Activated naive CD4-positive, alpha-beta T cell treated with anti-CD3 and anti-CD28 coated beads, Interleukin-2, amount 50 U/mL, for 24 hours (primary cell): ENCODE measurements around the gene NRG3.
"Not testable (repeated sequence)": the region's sequence is repeated elsewhere in the genome, so short reads cannot be mapped to it uniquely, and the experiment has no call there.

Source experiments
- H3K27ac Mint-ChIP-seq: one replicate; pipeline ENCODE4 v1.8.0; 2021; ENCODE audit warnings: mild to moderate bottlenecking, mixed read lengths
- H3K27me3 Mint-ChIP-seq: one replicate; pipeline ENCODE4 v1.8.0; 2021; ENCODE audit warnings: mixed read lengths
- H3K36me3 Mint-ChIP-seq: one replicate; pipeline ENCODE4 v1.8.0; 2021; ENCODE audit warnings: mixed read lengths
- H3K4me1 Mint-ChIP-seq: one replicate; pipeline ENCODE4 v1.8.0; 2021; ENCODE audit warnings: mixed read lengths
- H3K4me3 Mint-ChIP-seq: one replicate; pipeline ENCODE4 v1.8.0; 2021; ENCODE audit warnings: mild to moderate bottlenecking, mixed read lengths
- H3K9me3 Mint-ChIP-seq: one replicate; pipeline ENCODE4 v1.8.0; 2021; ENCODE audit warnings: mixed read lengths

The NRG3 gene

DNA sequence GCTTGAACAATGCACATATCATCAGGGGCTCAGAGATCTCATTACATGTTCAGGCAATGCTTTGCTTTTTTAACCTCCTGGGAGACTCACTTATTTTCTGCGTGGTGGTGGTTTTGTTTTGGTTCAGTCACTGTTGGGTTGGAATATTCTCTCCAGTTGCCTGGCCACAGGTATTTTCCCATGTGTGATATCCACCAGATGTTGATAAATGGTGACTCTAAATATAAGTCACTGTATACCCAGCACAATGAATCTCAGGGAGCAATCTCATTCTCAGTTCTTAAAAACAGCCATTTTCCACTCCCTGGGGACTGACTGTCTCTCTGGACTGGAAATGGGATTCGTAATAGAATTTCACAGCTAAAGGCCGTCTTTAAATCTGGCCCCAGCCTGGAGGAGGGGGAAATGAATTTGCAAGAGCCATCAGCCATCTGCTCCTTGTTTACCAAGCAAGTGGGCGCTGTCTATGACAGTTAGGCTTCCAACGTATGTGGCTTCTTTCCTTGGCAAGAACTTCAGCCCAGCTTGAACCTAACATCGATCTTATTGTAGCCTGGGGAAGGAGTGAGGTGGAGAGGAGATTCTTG lies 1106.2 kb downstream of the NRG3 start:
- H3K27me3 Mint-ChIP-seq, result no peaks in the 10 kb centered on the region
- no peak overlapping the region for H3K4me3 Mint-ChIP-seq
- no peaks in the 10 kb centered on the region for H3K4me1 Mint-ChIP-seq
- H3K36me3 Mint-ChIP-seq, result no peaks in the 10 kb centered on the region
- H3K27ac Mint-ChIP-seq, result no peak overlapping the region
- peaks cover 4% of the 10 kb centered on the region for H3K9me3 Mint-ChIP-seq

DNA sequence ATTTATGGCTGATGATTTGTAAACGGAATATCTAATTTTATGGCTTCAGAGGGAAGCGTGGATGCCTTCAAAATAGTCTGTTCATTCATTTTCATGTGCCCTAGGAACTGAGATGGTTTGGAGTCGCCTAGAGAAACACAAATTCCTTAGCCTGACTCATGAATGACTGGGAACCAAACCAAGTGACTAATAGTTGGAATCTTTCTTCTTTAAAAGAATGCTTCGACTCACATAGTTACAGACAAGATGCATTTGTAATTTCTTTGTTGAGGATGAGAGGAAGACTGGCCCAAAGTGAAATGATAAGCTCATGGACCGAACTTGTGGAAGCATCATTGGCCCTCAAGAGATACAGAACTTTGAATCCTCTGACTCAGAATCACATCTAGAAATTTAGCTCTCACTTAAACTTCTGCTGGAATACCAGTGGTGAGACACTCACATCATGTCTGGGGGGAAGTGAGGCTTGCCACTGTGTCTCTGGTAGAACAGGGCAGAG lies 1107.2 kb downstream of the NRG3 start:
- H3K36me3 Mint-ChIP-seq, result no peaks in the 10 kb centered on the region
- H3K4me3 Mint-ChIP-seq, result no peak overlapping the region
- no peaks in the 10 kb centered on the region for H3K4me1 Mint-ChIP-seq
- H3K27ac Mint-ChIP-seq, result no peak overlapping the region
- H3K9me3 Mint-ChIP-seq, result peaks cover 4% of the 10 kb centered on the region
- no peaks in the 10 kb centered on the region for H3K27me3 Mint-ChIP-seq

DNA sequence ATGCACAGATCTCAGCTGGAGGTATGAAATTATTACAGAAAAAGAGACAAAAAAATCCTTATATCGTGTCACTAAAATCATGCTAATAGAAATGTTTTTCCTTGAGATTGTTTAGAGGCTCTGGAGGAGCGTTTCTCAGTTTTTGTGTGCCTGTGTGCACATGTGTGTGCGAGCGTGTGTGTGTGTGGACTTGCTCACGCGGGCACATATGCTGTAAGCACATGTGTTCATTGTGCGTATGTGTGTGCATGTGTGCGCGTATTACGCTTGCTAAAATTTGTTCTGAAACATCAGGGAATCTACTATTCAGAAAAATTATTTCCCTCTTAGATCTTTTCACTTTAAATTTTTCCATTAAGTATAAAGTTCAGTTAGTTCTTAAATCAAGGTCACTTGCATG lies 1111.2 kb downstream of the NRG3 start:
- Mint-ChIP-seq H3K36me3 (no peaks in the 10 kb centered on the region), H3K27me3 (no peaks in the 10 kb centered on the region), H3K4me3 (no peak overlapping the region), H3K4me1 (no peaks in the 10 kb centered on the region), H3K27ac (no peak overlapping the region), H3K9me3 (no peaks in the 10 kb centered on the region)

DNA sequence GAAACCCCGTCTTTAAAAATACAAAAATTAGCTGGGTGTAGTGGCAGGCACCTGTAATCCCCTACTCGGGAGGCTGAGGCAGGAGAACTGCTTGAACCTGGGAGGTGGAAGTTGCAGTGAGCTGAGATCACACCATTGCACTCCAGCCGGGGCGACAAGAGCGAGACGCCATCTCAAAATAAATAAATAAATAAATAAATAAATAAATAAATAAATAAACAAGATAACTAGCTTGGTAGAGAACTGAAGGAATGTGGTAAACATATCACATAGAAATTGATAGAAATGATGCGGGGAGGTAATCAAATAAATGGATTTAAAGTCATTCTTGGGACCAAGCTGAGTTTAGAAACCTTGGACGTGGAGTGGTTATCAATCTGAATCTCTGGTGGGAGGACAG lies 1131.5 kb downstream of the NRG3 start:
- not testable (repeated sequence) for H3K4me3 Mint-ChIP-seq, H3K27me3 Mint-ChIP-seq, H3K36me3 Mint-ChIP-seq, H3K9me3 Mint-ChIP-seq, H3K27ac Mint-ChIP-seq, H3K4me1 Mint-ChIP-seq

DNA sequence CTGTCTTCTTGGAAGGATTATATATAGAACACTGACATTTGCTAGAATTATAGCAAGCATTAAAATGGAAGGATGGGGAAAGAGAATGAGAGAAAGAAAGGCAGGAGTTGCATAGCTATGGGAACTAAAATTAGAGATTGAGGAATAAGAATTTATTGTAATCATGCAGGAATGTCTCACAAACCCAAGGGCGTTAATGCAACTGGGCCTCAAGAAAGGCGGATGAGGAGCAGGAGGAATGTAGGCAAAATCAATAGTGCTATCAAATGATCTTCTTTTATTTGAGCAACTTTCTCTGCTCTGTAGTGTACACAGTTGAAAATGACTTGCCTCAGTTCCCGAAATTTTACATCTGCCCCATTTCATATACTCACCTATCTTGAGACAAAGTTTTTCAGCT lies 1132.5 kb downstream of the NRG3 start:
- H3K27me3 Mint-ChIP-seq, result no peaks in the 10 kb centered on the region
- no peaks in the 10 kb centered on the region for H3K9me3 Mint-ChIP-seq
- H3K4me1 Mint-ChIP-seq, result no peaks in the 10 kb centered on the region
- no peak overlapping the region for H3K4me3 Mint-ChIP-seq
- H3K27ac Mint-ChIP-seq, result no peak overlapping the region
- H3K36me3 Mint-ChIP-seq, result no peaks in the 10 kb centered on the region

DNA sequence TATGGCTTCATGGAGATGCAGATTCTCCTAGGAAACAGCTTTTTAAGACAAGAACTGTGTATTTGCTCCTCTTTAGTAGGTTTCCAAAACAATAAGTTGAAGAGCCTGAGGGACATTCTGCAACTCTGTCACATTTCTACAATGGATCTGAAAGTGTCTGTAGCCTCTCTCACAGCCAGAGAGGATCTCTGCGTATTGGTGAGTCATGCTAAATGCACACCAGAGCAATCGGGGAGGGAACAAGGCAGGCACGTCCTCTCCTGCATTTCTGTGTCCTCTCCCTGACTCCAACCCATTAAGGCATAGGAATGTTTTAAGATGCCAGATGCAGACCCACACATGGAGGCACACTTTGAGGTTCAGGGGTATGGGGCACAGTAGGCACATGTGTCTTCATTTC lies 1137.9 kb downstream of the NRG3 start:
- Mint-ChIP-seq H3K36me3 (no peaks in the 10 kb centered on the region), H3K27ac (no peak overlapping the region), H3K27me3 (no peaks in the 10 kb centered on the region), H3K4me3 (no peak overlapping the region), H3K9me3 (no peaks in the 10 kb centered on the region), H3K4me1 (no peaks in the 10 kb centered on the region)

DNA sequence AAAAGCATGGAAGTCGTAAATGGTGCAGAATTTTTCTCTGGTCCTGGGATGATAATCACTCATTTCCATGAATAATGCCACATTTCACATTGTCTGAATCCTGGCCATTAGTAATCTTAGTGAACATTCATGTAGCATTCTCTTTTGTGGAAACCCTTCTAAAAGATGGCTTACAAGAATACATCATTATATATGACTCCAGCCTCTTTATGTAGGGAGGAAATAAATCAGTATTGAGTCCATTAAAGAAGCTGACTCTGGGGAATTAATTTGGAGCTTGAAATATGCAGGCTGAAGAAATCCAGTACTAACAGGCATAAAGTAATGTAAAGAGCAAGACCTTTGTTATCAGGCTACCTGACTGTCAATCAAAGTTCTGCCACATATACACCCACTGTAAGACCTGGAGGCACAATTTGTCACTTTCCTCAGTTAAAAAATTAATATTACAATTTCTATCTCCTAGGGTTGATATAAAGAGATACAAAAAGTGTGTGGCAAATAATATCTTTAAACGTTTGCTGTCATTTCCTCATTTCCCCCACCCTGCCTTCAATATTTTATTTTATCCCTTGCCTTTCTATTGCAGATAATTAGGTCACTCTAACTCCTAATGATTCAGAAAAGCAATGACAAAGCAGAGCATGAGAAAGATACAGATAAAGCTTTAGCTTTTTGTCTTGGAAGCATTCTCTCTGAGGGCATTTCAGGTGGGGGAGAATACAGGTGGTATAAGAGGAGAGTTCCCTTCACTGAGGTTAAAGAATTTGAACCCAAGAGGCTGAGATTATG lies 1142.3 kb downstream of the NRG3 start:
- Mint-ChIP-seq H3K4me1 (no peaks in the 10 kb centered on the region), H3K9me3 (peaks cover 10% of the 10 kb centered on the region), H3K27ac (no peak overlapping the region), H3K36me3 (no peaks in the 10 kb centered on the region), H3K4me3 (no peak overlapping the region), H3K27me3 (no peaks in the 10 kb centered on the region)

DNA sequence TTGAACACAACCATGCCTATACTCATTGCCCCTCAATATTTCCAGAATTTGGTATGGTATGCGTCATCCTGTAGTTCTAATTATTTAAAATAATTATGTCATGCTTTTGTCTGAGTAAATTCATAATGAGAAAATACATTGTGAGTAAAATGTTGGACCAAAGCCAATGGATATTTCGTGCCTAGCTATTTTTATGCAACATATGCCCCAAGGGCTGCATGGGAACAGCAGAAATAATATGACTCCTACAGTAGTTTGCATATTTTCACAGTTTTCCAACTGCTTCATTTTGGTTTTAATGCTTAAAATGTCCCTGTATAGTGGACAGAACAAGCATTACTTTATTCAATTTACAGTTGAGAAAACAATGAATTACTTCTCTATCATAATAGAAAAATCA lies 1148.7 kb downstream of the NRG3 start:
- no peak overlapping the region for H3K27ac Mint-ChIP-seq
- no peaks in the 10 kb centered on the region for H3K36me3 Mint-ChIP-seq
- no peaks in the 10 kb centered on the region for H3K4me1 Mint-ChIP-seq
- peaks cover 15% of the 10 kb centered on the region for H3K9me3 Mint-ChIP-seq
- H3K4me3 Mint-ChIP-seq, result no peak overlapping the region
- H3K27me3 Mint-ChIP-seq, result no peaks in the 10 kb centered on the region
